ENCODE measurements around the gene MRPS27. TPM values are rescaled to one million over a fixed set of nuclear protein-coding genes. Genes with fewer than 3 reads are reported as not detected.
A peak's percentile ranks its signal among the peaks of the same experiment; 100 is the strongest.

MRPS27 gene
- total RNA-seq, 4 donors from 2014 or later = 20.8 to 39.6 (median 24.7) TPM

DNA sequence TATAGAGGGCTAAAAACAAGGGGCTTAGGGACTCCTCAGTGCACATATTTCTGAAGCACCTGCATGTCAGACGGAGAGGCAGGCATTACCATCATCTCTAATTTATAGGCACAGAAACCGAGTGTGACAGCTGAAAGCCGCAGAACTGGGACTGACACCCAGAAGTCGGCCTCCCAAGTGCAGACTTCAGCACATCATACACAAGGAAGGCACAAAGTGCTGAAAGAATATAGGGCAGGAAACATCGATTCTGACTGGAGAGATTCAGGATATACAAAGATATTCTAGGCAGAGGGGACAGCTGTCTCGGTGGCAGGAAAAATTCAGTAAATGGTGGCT lies 11.2 kb downstream of the MRPS27 start:
- DNase-seq = no peak
- H3K4me3 ChIP-seq = no peak overlapping the region
- no peaks in the 10 kb centered on the region for H3K27me3 ChIP-seq
- H3K36me3 ChIP-seq = peaks cover 0 to 27% (median 0%) of the 10 kb centered on the region in 3 donors
- H3K27ac ChIP-seq = peak overlapping the region; percentile 37 to 96 (median 92)
- peaks cover 0 to 13% (median 0%) of the 10 kb centered on the region in 4 donors for H3K4me1 ChIP-seq
- TF ChIP-seq, protein P1, sequence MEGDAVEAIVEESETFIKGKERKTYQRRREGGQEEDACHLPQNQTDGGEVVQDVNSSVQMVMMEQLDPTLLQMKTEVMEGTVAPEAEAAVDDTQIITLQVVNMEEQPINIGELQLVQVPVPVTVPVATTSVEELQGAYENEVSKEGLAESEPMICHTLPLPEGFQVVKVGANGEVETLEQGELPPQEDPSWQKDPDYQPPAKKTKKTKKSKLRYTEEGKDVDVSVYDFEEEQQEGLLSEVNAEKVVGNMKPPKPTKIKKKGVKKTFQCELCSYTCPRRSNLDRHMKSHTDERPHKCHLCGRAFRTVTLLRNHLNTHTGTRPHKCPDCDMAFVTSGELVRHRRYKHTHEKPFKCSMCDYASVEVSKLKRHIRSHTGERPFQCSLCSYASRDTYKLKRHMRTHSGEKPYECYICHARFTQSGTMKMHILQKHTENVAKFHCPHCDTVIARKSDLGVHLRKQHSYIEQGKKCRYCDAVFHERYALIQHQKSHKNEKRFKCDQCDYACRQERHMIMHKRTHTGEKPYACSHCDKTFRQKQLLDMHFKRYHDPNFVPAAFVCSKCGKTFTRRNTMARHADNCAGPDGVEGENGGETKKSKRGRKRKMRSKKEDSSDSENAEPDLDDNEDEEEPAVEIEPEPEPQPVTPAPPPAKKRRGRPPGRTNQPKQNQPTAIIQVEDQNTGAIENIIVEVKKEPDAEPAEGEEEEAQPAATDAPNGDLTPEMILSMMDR (IDR thresholded peaks at IDR 0.05) = no peak
- TF ChIP-seq POLR2A (IDR thresholded peaks at IDR 0.05) = no peak
- H3K9me3 ChIP-seq = no peaks in the 10 kb centered on the region

DNA sequence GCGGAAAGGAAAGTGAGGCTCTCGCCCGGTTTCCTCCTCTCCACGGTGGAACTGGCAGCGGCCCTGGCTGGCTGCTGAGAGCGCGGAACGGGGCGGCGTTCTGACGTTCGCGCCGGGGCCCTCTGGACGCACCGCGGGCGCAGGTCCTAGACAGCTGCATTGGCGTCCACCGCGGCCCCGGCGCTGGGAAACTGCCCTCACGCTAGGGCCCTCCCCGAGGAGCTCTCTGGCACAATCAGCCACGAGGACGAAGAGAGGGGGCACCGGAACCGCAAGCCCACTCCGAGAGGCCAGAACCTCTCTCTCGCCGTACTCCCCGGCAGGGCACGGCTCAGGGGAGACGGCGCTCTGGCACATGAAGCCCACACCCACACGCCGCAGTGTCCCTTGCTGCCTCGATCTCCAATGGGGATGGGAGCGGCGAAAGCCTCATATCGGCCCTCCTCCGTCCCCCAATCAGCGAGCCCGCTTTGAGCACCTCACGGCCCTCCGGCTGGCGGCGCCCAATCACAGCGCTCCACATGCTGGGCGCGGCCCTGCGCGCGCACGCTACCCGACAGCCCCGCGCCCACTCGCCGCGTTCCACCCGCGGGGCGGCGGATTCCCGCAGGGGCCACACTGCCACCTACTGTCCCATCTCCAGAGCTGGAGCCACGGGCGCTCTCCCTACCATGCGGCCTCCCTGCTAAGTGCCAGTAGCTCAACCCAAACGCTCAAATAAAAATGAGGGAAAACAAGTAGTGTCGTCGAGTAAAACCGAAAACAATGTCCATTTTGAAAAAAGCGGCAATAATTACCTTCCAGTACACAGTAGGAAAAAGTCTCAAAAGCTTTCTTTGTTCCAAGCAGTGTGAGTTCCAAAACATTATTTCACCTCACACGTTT lies 11.8 kb downstream of the MRPS27 start:
- TF ChIP-seq POLR2A (IDR thresholded peaks at IDR 0.05) = peak; percentile 94 to 97
- TF ChIP-seq, protein P1 (IDR thresholded peaks at IDR 0.05) = peak; percentile 81 to 94 (median 88)
- DNase-seq = peak; percentile 96 to 99 (median 98)
- H3K4me1 ChIP-seq = peaks cover 0 to 13% (median 0%) of the 10 kb centered on the region in 4 donors
- no peaks in the 10 kb centered on the region for H3K9me3 ChIP-seq
- H3K36me3 ChIP-seq = peaks cover 0 to 27% (median 0%) of the 10 kb centered on the region in 3 donors
- H3K27ac ChIP-seq = peak overlapping the region; percentile 90 to 96 (median 93)
- H3K4me3 ChIP-seq = peak overlapping the region; percentile 59 to 86 (median 74)
- H3K27me3 ChIP-seq = no peaks in the 10 kb centered on the region

GRCh38 chr5:72307573-72307967 lies 12.5 kb downstream of the MRPS27 start:
- Histone ChIP-seq H3K27me3 (no peaks in the 10 kb centered on the region), H3K9me3 (no peaks in the 10 kb centered on the region), H3K4me3 (peak overlapping the region; percentile 59 to 86 (median 74)), H3K36me3 (peaks cover 0 to 22% (median 0%) of the 10 kb centered on the region in 3 donors), H3K4me1 (peaks cover 0 to 13% (median 0%) of the 10 kb centered on the region in 4 donors), H3K27ac (peak overlapping the region; percentile 90 to 96 (median 93))
- DNase-seq = no peak
- TF ChIP-seq, protein P1 (IDR thresholded peaks at IDR 0.05) = no peak
- no peak for TF ChIP-seq POLR2A (IDR thresholded peaks at IDR 0.05)

- no peak overlapping the region for H3K4me3 ChIP-seq
- no peak overlapping the region for H3K27ac ChIP-seq
- H3K36me3 ChIP-seq = peaks cover 0 to 4% (median 0%) of the 10 kb centered on the region in 3 donors
- no peaks in the 10 kb centered on the region for H3K27me3 ChIP-seq
- TF ChIP-seq POLR2A (IDR thresholded peaks at IDR 0.05) = no peak
- TF ChIP-seq, protein P1 (IDR thresholded peaks at IDR 0.05) = no peak
- peaks cover 0 to 13% (median 0%) of the 10 kb centered on the region in 4 donors for H3K4me1 ChIP-seq
- no peak for DNase-seq
- no peaks in the 10 kb centered on the region for H3K9me3 ChIP-seq
Observed at GRCh38 chr5:72305194-72306142, 14.6 kb downstream of the MRPS27 start.

GRCh38 chr5:72302171-72302570 lies 17.9 kb downstream of the MRPS27 start:
- no peak overlapping the region for H3K4me3 ChIP-seq
- H3K27me3 ChIP-seq = no peaks in the 10 kb centered on the region
- H3K27ac ChIP-seq = no peak overlapping the region
- TF ChIP-seq POLR2A (IDR thresholded peaks at IDR 0.05) = no peak
- TF ChIP-seq, protein P1 (IDR thresholded peaks at IDR 0.05) = no peak
- no peaks in the 10 kb centered on the region for H3K9me3 ChIP-seq
- no peaks in the 10 kb centered on the region for H3K36me3 ChIP-seq
- no peak for DNase-seq
- H3K4me1 ChIP-seq = peaks cover 0 to 4% (median 0%) of the 10 kb centered on the region in 4 donors

Data from Peyer's patch (tissue), 4 donors.